Measurements from ENCODE around the gene LRP5. TPM values are rescaled to one million over a fixed set of nuclear protein-coding genes. Genes with fewer than 3 reads are reported as not detected.

Gene LRP5
- total and polyA plus RNA-seq, 3 donors from 2014 or later, result 15.7 to 21.3 (median 20.6) TPM

GRCh38 chr11:68424981-68425865, 112.8 kb downstream of the LRP5 start:
- H3K36me3 ChIP-seq (ENCODE audit: low read depth, missing control alignments), result no peaks in the 10 kb centered on the region
- 92 to 96% methylated on average over 25 to 40 of the region's 40 CpGs for WGBS, 2 donors

DNA sequence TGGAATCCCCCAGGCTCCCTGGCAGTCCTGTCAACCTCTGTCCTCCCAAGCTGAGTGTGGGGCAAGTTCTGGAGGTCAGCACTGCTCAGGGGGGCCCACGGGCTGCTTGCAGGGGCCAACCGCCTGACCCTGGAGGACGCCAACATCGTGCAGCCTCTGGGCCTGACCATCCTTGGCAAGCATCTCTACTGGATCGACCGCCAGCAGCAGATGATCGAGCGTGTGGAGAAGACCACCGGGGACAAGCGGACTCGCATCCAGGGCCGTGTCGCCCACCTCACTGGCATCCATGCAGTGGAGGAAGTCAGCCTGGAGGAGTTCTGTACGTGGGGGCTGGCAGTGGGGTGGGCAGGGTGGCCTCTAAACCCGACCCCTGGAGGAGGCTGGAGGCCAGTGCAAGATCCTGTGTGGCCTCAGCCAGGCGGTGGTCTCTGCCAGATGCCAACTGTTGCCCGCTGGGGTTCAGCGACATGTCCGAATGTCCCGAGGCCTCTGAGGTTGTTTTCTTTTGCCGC, 113.5 kb downstream of the LRP5 start:
- no peak overlapping the region for H3K27ac ChIP-seq
- no peaks in the 10 kb centered on the region for H3K27me3 ChIP-seq
- no peak for TF ChIP-seq CTCF (IDR thresholded peaks at IDR 0.05)
- no peak for TF ChIP-seq POLR2A (IDR thresholded peaks at IDR 0.05)
- no peaks in the 10 kb centered on the region for H3K4me1 ChIP-seq
- 93 to 100% methylated on average over 1 to 21 of the region's 21 CpGs for WGBS, 2 donors
- DNase-seq, result no peak
- H3K36me3 ChIP-seq (ENCODE audit: low read depth, missing control alignments), result no peaks in the 10 kb centered on the region
- no peak overlapping the region for H3K4me3 ChIP-seq
- H3K9me3 ChIP-seq, result no peaks in the 10 kb centered on the region
- intact Hi-C loops (cut with DNase I; ENCODE audit: low total_unique reads), result no loop called here

More at GRCh38 chr11:68424981-68425865, 112.8 kb downstream of the LRP5 start:
- no peaks in the 10 kb centered on the region for H3K4me1 ChIP-seq
- H3K4me3 ChIP-seq, result no peak overlapping the region
- H3K9me3 ChIP-seq, result no peaks in the 10 kb centered on the region
- no peak for TF ChIP-seq POLR2A (IDR thresholded peaks at IDR 0.05)
- no peak for TF ChIP-seq CTCF (IDR thresholded peaks at IDR 0.05)
- no peak overlapping the region for H3K27ac ChIP-seq
- no peaks in the 10 kb centered on the region for H3K27me3 ChIP-seq
- DNase-seq, result no peak
- intact Hi-C loops (cut with DNase I; ENCODE audit: low total_unique reads), result no loop called here

- Histone ChIP-seq H3K4me1 (no peaks in the 10 kb centered on the region), H3K27ac (no peak overlapping the region), H3K27me3 (no peaks in the 10 kb centered on the region), H3K4me3 (no peak overlapping the region), H3K36me3 (ENCODE audit: low read depth, missing control alignments) (no peaks in the 10 kb centered on the region), H3K9me3 (no peaks in the 10 kb centered on the region)
- TF ChIP-seq POLR2A (IDR thresholded peaks at IDR 0.05), result no peak
- TF ChIP-seq CTCF (IDR thresholded peaks at IDR 0.05), result no peak
- DNase-seq, result no peak
- intact Hi-C loops (cut with DNase I; ENCODE audit: low total_unique reads), result no loop called here
- WGBS, 2 donors, result 94 to 97% methylated on average over 3 of the region's 3 CpGs
Measured at GRCh38 chr11:68429661-68430060, 117.3 kb downstream of the LRP5 start.

- Histone ChIP-seq H3K27me3 (no peaks in the 10 kb centered on the region), H3K4me1 (no peaks in the 10 kb centered on the region), H3K27ac (no peak overlapping the region), H3K4me3 (no peak overlapping the region), H3K9me3 (no peaks in the 10 kb centered on the region), H3K36me3 (ENCODE audit: low read depth, missing control alignments) (no peaks in the 10 kb centered on the region)
- intact Hi-C loops (cut with DNase I; ENCODE audit: low total_unique reads), result no loop called here
- no peak for TF ChIP-seq POLR2A (IDR thresholded peaks at IDR 0.05)
- TF ChIP-seq CTCF (IDR thresholded peaks at IDR 0.05), result no peak
- no peak for DNase-seq
- 88 to 100% methylated on average over 5 of the region's 5 CpGs for WGBS, 2 donors
Measured at GRCh38 chr11:68430384-68430783, 118.0 kb downstream of the LRP5 start.

Data from testis (tissue), 3 donors.